Fibroblast of pulmonary artery (primary cell): ENCODE measurements around the gene KCTD15.

Experiments used
- DNase-seq: peaks from one replicate; pipeline ENCODE4 v3.0.0-alpha.2; 2010; ENCODE audit warnings: low read depth
- H3K4me3 ChIP-seq: replicated peaks from 2 replicates; pipeline ENCODE4 v1.5.1; 2011; ENCODE audit warnings: low read depth, mild to moderate bottlenecking, control low read depth, low read length, moderate library complexity
- TF ChIP-seq, protein P1 (sequence below): IDR thresholded peaks from 2 replicates; pipeline ENCODE4 v1.5.1; 2011; ENCODE audit warnings: mild to moderate bottlenecking, control low read depth, low read length, inconsistent platforms; ENCODE audit errors: missing control alignments

KCTD15 gene

GRCh38 chr19:33775731-33776487 lies 20.8 kb upstream of the KCTD15 start:
- H3K4me3 ChIP-seq, result no peak overlapping the region
- DNase-seq, result no peak
- TF ChIP-seq, protein P1, sequence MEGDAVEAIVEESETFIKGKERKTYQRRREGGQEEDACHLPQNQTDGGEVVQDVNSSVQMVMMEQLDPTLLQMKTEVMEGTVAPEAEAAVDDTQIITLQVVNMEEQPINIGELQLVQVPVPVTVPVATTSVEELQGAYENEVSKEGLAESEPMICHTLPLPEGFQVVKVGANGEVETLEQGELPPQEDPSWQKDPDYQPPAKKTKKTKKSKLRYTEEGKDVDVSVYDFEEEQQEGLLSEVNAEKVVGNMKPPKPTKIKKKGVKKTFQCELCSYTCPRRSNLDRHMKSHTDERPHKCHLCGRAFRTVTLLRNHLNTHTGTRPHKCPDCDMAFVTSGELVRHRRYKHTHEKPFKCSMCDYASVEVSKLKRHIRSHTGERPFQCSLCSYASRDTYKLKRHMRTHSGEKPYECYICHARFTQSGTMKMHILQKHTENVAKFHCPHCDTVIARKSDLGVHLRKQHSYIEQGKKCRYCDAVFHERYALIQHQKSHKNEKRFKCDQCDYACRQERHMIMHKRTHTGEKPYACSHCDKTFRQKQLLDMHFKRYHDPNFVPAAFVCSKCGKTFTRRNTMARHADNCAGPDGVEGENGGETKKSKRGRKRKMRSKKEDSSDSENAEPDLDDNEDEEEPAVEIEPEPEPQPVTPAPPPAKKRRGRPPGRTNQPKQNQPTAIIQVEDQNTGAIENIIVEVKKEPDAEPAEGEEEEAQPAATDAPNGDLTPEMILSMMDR, result no peak

DNA sequence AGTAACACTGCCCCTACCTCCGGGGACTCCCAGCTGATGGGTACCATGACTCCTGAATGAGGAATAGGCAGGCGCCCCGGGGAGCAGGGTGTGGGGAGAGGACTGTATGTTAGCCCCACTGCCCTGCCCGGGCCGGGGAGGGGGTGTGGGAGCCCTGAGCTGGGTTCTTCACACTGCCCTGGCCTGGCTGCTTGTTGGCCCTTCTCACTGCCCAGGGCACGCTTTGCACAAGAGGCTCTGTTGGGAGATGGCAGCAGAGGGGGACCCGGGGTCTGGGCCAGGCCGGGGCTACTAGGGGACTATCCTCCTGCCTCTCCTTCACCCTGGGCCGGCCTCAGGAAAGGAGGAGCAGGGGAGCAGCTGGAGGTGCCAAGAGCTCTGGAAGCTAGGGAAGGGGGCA lies 19.3 kb upstream of the KCTD15 start:
- DNase-seq, result no peak
- TF ChIP-seq, protein P1, result no peak

DNA sequence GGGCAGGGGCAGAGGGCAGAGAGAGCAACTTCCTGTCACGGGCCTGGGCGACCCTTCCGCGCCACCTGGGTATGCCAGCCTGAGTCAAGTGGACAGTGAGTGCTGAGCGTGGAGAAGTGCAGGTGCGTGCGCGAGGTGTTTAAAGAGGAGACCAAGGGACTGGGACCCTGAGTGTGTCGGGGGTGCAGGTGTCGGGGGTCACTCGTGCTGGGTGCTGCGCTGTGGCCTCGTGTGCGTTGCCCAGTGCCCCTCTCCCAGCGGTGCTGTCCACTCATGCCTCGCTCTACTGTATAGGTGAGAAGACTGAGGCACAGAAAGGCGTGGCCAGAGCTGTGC lies 18.9 kb upstream of the KCTD15 start:
- TF ChIP-seq, protein P1, result no peak
- H3K4me3 ChIP-seq, result no peak overlapping the region
- DNase-seq, result no peak

More for the DNA sequence above, 19.3 kb upstream of the KCTD15 start:
- no peak overlapping the region for H3K4me3 ChIP-seq

- TF ChIP-seq, protein P1, result peak; percentile 88
- DNase-seq, result peak; percentile 74
- H3K4me3 ChIP-seq, result no peak overlapping the region
These were observed 18.4 kb upstream of the KCTD15 start for GRCh38 chr19:33778089-33778791.

DNA sequence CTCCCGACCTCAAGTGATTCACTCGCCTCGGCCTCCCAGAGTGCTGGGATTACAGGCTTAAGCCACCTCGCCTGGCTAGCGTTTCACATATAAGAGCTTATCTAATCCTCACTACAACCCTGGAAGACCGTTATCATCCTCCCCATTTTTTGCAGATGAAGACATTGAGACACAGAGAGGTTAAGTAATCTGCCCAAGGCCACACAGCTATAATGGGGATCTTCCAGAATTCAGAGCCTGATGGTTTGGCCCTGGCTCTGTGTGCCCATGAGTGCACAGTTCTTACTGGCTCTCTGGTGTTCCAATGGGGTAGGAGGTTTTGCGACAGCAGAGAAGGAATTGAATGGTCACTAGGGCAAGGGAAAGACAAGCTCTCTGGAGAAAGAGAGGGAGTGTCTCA lies 16.8 kb upstream of the KCTD15 start:
- no peak for DNase-seq
- TF ChIP-seq, protein P1, result no peak
- no peak overlapping the region for H3K4me3 ChIP-seq

- no peak overlapping the region for H3K4me3 ChIP-seq
- DNase-seq, result no peak
- TF ChIP-seq, protein P1, result no peak
These were observed 16.4 kb upstream of the KCTD15 start for GRCh38 chr19:33780251-33780650.
